ENCODE results near the gene NR2C1.
"Not testable (repeated sequence)": the region's sequence is repeated elsewhere in the genome, so short reads cannot be mapped to it uniquely, and the experiment has no call there.

NR2C1 gene

DNA sequence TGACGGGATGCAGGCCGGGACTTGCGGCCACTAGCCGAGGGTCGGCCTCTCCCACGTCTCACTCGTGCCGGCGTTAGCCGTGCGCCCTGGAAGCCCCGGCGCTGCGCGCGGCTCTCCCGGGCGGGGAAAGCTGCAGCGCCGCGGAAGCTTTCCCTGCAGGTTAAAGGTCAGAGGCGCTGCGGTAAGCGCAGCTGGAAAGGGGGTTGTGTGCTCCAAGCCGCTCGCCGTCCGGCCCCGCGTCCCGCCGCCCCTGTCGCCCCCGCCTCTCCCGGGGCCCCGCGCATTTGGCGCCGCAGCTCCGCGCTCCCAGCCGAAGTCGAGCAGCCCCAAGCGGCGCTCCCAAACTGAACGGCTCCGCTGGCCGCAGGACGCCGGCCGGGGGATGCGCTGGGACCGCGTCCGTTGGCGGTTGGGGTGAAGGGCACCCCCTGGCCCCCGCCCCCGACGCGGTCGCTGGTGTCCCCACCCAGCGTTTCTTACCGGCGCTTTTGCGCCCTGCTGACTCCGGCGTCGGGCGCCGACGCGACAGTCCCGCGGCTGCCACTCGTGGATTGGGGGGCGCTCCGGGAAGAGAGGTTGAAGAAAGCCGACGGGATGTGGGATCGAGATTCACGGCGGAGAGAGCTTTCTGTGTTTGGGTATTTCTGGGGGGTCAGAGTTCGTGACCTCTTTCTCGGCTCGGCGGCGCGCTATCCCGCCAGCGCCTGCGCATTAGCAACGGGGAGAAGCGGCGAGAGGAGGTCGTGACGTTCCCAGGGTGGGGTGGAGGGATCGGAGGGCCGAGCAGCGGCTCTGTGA lies at the start of gene NR2C1:
NR2C1 (minus strand) TSS at position 719 of the 798 bp plus-strand sequence. CDS start 6,234 bp downstream, outside the sequence.
- peak; percentile 96 to 97 for DNase-seq
- no peak for TF ChIP-seq GATA1 (IDR thresholded peaks at IDR 0.05; ENCODE audit: low read depth, low read length)
- peak; percentile 72 for TF ChIP-seq POLR2A (IDR thresholded peaks at IDR 0.05; ENCODE audit: low read length)

DNA sequence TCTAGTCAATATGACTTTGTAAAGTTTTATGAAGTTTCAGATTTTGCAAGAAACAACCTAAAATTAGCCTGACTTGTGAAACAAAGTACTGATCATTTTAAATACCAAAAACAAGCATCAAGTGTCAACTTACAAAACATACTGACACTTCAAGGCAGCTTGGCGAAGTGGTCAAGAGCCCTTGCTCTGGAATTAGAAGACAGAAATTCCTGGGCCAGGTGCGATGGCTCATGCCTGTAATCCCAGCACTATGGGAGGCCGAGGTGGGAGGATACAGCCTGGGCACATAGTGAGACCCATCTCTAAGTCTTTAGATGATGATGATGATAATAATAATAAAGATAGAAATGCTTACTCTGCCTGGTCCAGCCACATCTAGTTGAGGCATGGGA lies 45.4 kb upstream of the NR2C1 start:
- TF ChIP-seq POLR2A (IDR thresholded peaks at IDR 0.05; ENCODE audit: low read length) = no peak
- no peak for TF ChIP-seq GATA1 (IDR thresholded peaks at IDR 0.05; ENCODE audit: low read depth, low read length)
- no peak for DNase-seq

DNA sequence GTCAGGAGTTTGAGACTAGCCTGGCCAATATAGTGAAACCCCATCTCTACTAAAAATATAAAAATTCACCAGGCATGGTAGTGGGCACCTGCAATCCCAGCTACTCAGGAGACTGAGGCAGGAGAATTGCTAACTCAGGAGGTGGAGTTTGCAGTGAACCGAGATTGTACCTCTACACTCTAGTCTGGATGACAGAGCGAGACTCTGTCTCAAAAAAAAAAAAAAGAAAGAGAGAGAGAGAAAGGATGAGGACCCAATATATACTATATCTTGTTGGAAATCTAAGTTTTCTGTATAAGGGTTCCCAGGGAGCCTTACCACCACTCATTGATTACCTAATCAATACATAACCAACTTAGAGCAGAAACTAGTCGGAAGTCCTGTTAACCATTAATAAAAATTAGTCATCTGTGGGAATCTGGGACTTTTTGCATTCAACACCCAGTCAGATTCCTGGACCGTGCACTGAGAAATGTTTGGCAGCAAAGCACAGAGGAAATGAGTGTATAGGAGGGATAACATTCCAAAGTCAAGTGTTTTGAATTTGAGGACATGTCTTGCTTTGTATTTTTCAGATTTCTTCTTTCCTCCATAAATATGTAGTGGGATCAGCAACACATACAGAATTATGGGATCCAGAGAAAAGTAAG lies 44.8 kb upstream of the NR2C1 start:
- no peak for TF ChIP-seq POLR2A (IDR thresholded peaks at IDR 0.05; ENCODE audit: low read length)
- DNase-seq = no peak

DNA sequence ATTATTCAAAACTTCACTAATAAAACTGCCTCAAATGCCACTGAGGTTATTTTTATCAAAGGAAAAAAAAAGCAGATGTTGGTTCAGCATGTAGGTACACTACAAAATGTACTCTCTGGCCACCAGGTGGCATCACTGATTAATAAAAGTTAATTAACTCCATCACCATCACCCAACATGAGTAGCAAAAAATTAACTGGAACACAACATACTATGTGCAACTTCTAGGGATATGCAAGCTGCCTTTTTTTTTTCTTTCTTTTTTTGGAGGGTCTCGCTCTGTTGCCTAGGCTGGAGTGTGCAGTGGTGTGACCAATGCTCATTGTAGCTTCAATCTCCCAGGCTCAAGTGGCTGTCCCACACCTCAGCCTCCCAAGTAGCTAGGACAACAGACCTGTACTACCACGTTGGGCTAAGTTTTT lies 43.8 kb upstream of the NR2C1 start:
- peak; percentile 75 to 87 for DNase-seq
- no peak for TF ChIP-seq POLR2A (IDR thresholded peaks at IDR 0.05; ENCODE audit: low read length)
- TF ChIP-seq GATA1 (IDR thresholded peaks at IDR 0.05; ENCODE audit: low read depth, low read length) = no peak

DNA sequence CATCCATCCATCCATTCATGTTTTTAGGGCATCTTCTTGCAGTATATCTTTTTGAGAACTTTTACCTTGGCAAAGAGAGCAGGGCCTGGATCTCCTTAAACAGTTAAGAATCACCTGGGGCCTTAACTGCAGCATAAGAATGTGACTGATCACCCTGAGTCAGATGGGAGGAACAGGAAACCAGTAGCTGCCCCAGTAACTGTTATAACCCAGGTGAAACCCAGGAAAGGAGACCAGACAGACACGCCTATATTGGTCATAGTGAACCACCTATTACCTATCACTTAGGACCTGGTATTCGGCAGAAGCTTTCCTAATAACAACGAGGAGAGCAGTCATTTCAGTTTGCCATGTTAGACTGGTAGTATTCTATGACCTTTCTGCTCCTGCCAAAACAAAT lies 43.4 kb upstream of the NR2C1 start:
- no peak for DNase-seq
- TF ChIP-seq POLR2A (IDR thresholded peaks at IDR 0.05; ENCODE audit: low read length) = no peak

DNA sequence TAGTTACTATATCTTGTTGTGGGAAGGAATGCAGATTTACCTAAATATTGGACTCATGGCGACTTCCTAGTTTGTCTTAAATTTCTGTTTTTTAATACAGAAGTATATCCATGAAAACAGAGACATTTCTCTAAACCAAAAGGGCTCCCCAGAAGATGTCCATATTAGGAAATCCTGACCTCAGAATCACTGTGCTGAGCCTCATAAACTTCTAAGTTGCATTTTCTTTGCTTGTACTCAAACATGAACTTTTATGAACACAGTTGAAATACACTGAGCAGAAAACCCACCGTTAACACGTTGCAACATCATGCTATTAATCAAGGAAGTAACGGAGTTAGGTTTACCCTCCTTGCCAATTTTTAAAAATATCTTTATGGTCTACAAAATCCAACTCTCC lies 42.9 kb upstream of the NR2C1 start:
- no peak for DNase-seq

DNA sequence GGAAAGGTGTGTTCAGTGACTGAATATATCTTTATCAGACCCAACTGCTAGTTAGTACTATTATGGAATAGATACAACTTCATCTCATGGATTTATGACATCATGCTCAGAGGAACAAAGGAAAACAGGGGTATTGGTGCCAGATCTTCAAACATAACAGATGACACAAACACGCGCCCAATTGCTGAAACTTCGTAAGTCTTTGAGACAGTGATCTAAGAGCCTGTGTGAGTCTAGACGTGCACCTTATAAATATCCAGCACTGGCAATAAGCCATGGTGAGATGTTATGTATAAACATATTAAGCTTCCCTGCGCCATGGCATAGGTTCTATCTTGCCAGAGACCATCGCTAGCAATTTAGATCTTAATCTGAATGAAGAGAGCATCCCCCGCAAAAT lies 42.2 kb upstream of the NR2C1 start:
- no peak for DNase-seq
- TF ChIP-seq GATA1 (IDR thresholded peaks at IDR 0.05; ENCODE audit: low read depth, low read length) (no peak), POLR2A (IDR thresholded peaks at IDR 0.05; ENCODE audit: low read length) (no peak)

More for the DNA sequence above, 42.9 kb upstream of the NR2C1 start:
- TF ChIP-seq GATA1 (IDR thresholded peaks at IDR 0.05; ENCODE audit: low read depth, low read length) (no peak), POLR2A (IDR thresholded peaks at IDR 0.05; ENCODE audit: low read length) (no peak)

DNA sequence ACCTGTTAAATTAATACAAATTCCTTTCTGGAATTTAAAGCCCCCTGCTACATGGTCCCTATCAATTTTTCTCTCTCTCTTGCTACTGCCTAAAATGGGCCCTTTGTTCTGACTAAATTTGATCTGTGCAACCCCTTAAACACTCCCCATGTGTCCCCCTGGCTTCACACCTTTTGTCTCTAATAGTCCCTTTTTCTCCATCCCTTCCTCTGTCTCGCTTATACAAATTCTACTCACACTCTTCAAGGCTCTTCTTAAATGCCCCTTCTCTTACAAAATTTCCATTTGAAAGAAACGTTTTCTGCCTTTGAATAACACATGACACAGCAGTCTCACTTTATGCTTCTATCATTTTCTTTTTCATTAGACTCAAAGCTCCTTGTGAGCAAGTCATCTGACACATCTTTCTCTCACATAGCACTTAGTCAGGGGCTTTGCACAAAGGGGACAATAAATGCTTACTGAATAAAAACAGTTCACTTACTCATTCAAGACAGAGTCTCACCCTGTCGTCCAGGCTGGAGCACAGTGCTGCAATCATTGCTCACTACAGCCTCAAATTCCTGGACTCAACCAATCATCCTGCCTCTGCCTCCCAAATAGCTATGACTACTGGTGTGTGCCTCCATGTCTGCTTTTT lies 41.5 kb upstream of the NR2C1 start:
- no peak for DNase-seq
- TF ChIP-seq GATA1 (IDR thresholded peaks at IDR 0.05; ENCODE audit: low read depth, low read length) (no peak), POLR2A (IDR thresholded peaks at IDR 0.05; ENCODE audit: low read length) (no peak)

DNA sequence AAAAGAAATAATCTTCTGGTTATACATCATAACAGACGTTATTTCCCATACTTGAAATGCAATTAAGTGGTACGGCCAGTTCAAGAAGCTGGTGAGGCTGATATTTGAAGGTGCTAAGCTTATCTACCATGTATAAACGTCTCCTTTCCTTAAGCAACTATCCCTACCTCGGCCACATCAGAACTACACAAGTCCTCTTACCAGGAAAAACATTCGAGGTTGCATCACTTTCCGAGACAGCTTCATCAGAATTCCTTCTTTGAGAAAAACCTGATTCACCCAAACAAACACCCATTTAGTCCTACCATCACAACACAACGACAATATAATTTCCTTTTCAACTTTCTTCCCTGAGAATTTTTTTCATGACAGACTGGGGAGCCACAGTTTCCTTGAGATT lies 33.9 kb upstream of the NR2C1 start:
- TF ChIP-seq POLR2A (IDR thresholded peaks at IDR 0.05; ENCODE audit: low read length) = no peak
- no peak for TF ChIP-seq GATA1 (IDR thresholded peaks at IDR 0.05; ENCODE audit: low read depth, low read length)
- no peak for DNase-seq

DNA sequence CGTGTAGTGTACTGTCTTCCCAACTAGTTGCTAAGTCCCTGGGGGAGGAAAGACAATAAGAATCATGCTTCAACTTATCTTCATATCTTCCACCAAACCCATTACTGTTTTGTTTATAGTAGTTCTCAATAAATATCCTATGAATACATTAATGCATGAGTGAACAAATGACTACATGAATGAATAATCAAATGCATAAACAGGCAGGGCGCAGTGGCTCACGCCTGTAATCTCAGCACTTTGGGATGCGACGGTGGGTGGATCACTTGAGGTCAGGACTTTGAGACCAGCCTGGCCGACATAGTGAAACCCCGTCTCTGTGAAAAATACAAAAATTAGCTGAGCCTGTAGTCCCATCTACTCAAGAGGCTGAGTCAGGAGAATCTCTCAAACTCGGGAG lies 32.1 kb upstream of the NR2C1 start:
- no peak for TF ChIP-seq POLR2A (IDR thresholded peaks at IDR 0.05; ENCODE audit: low read length)
- no peak for TF ChIP-seq GATA1 (IDR thresholded peaks at IDR 0.05; ENCODE audit: low read depth, low read length)
- no peak for DNase-seq

DNA sequence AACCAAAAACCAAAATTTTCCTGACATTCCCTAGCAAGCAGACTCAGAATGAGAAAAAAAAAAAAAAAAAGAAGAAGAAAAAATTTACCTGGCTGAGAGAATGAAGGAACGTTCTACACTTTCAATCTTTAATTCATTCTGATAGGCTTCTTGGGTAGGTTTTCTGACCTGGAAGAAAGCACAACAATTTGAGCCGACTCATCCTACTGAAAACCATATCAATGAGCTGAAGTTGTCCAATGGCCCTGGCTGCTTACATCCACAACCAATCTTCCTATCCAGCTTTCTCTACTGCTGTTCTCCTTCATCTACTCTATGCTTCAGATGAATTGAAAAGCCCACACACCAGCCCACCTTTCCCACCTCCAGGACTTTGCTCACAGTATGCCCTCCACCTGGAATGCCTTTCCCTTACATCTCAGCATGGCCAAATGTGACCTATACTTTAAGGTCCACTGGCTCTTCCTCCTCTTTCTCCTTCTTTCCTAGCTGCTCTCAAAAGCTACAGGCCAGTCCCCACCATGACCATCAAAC lies 31.6 kb upstream of the NR2C1 start:
- DNase-seq = peak in 1 of 2 experiments; percentile 11
- TF ChIP-seq GATA1 (IDR thresholded peaks at IDR 0.05; ENCODE audit: low read depth, low read length) (no peak), POLR2A (IDR thresholded peaks at IDR 0.05; ENCODE audit: low read length) (no peak)

DNA sequence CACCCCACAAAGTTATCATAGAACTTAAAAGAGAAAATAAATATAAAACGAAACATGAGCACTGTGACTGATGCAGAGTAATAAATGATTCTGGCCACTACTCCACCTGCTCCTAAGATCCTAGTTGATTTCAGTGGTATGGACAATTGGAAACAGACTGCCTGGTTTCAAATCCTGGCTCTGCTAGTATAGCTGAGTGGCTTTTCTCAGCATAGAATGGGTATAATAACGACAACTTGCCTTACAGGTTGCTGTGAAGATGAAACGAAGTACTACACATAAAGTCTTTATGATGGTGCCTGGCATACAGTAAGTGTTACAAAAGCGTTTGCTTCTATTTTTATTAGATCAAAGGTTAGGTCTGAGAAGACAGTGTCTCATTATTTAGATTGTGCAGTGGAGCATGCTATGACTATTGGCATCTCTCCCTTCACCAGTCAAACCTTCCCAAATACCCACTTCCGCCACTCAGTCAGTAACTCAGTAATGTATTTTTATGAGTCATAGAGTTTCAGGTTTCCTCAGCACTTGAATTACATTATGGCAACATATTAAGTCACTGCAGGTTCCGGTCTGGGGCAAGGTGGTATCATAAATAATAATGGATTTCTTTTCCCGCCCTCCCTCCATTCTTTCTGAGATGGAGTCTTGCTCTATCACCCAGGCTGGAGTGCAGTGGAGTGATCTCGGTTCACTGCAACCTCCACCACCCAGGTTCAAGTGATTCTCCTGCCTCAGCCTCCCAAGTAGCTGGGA lies 29.7 kb upstream of the NR2C1 start:
- TF ChIP-seq POLR2A (IDR thresholded peaks at IDR 0.05; ENCODE audit: low read length) (no peak), GATA1 (IDR thresholded peaks at IDR 0.05; ENCODE audit: low read depth, low read length) (no peak)

DNA sequence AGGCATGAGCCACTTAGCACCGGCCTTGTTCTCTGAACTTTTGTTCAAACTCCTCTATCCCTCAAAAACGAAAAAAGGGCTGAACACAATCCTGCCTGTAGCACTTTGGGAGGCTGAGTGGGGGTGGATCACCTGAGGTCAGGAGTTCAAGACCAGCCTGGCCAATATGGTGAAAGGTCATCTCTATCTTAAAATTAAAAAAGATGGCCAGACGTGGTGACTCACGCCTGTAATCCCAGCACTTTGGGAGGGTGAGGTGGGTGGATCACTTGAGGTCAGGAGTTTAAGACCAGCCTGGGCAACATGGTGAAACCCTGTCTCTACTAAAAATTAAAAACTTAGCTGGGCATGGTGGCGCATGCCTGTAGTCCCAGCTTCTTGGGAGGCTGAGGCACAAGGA lies 28.5 kb upstream of the NR2C1 start:
- not testable (repeated sequence) for DNase-seq

More for the DNA sequence above, 29.7 kb upstream of the NR2C1 start:
- no peak for DNase-seq
